HepG2 (cell line): Measurements from ENCODE around the gene KCNG4. TPM values are rescaled to one million over a fixed set of nuclear protein-coding genes. Genes with fewer than 3 reads are reported as not detected.
A peak's percentile ranks its signal among the peaks of the same experiment; 100 is the strongest.

Experiments
- ARID2 ChIP-seq: sonication (generic); formaldehyde crosslinking; IDR thresholded peaks from 2 replicates; pipeline ENCODE4 v1.8.1; 2022; ENCODE audit warnings: mild to moderate bottlenecking, missing genetic modification reagents, borderline replicate concordance
- CENPX ChIP-seq: sonication (generic); formaldehyde crosslinking; IDR thresholded peaks from 2 replicates; pipeline ENCODE4 v1.9.0; 2021; ENCODE audit warnings: mild to moderate bottlenecking, missing genetic modification reagents, moderate library complexity
- MAFK ChIP-seq, 2 experiments: IDR thresholded peaks in 1 of 2; conservative IDR thresholded peaks in 1 of 2; 2 replicates each; pipeline ENCODE4 v1.6.1; 2011; ENCODE audit warnings: improper control_type of control experiment in 2 of 2, low read length in 2 of 2
- RARG ChIP-seq: sonication (generic); formaldehyde crosslinking; IDR thresholded peaks from 2 replicates; pipeline ENCODE4 v1.4.0; 2020; ENCODE audit warnings: low read depth, mild to moderate bottlenecking, missing genetic modification reagents
- RBAK ChIP-seq: sonication (generic); formaldehyde crosslinking; IDR thresholded peaks from 2 replicates; pipeline ENCODE4 v1.5.1; 2020; ENCODE audit warnings: mild to moderate bottlenecking, missing genetic modification reagents
- SMC3 ChIP-seq: IDR thresholded peaks from 2 replicates; pipeline ENCODE4 v1.6.1; 2011; ENCODE audit warnings: low read length, improper control_type of control experiment
- THAP11 ChIP-seq: IDR thresholded peaks from 2 replicates; pipeline ENCODE4 v1.6.1; 2016; ENCODE audit warnings: missing biosample characterization, missing genetic modification reagents
- WIZ ChIP-seq: sonication (generic); formaldehyde crosslinking; IDR thresholded peaks from 2 replicates; pipeline ENCODE4 v1.5.1; 2020; ENCODE audit warnings: mild to moderate bottlenecking, missing genetic modification reagents
- YEATS2 ChIP-seq: sonication (generic); formaldehyde crosslinking; IDR thresholded peaks from 2 replicates; pipeline ENCODE4 v1.4.0; 2020; ENCODE audit warnings: missing genetic modification reagents, borderline replicate concordance
- ZKSCAN5 ChIP-seq: sonication (generic); formaldehyde crosslinking; IDR thresholded peaks from 2 replicates; pipeline ENCODE4 v1.5.1; 2020; ENCODE audit warnings: mild to moderate bottlenecking, missing genetic modification reagents
- ZNF264 ChIP-seq: sonication (generic); formaldehyde crosslinking; IDR thresholded peaks from 2 replicates; pipeline ENCODE4 v1.4.0; 2020; ENCODE audit warnings: missing genetic modification reagents
- ZNF383 ChIP-seq: sonication (generic); formaldehyde crosslinking; IDR thresholded peaks from 2 replicates; pipeline ENCODE4 v1.4.0; 2020; ENCODE audit warnings: missing genetic modification reagents, mild to moderate bottlenecking, borderline replicate concordance
- ZNF782 ChIP-seq: sonication (generic); formaldehyde crosslinking; IDR thresholded peaks from 2 replicates; pipeline ENCODE4 v1.4.0; 2020; ENCODE audit warnings: missing genetic modification reagents, mild to moderate bottlenecking, borderline replicate concordance
- ZSCAN25 ChIP-seq: sonication (generic); formaldehyde crosslinking; IDR thresholded peaks from 2 replicates; pipeline ENCODE4 v1.8.0; 2022; ENCODE audit warnings: mild to moderate bottlenecking, missing genetic modification reagents
- polyA plus RNA-seq, 8 experiments: library from polyadenylated mRNA; depleted of rRNA in 3 of 8; stranded (reverse) in 7 of 8; unstranded in 1 of 8; fragments of >200 nt; fragmentation: Illumina TruSeq in 4 of 8; extraction: Trizol in 4 of 8; gene quantifications; 2 replicates each; pipeline versions ENCODE4 v1.2.1 to v1.2.3, GENCODE V29; 2011 to 2016; ENCODE audit warnings: low read depth in 4 of 8, missing spikeins in 1 of 8, mixed read lengths in 1 of 8; ENCODE audit not compliant: insufficient read depth in 1 of 8
- total RNA-seq, 5 experiments: library from RNA; depleted of rRNA; stranded (reverse); fragments of >200 nt; fragmentation: Illumina TruSeq; extraction: Trizol; gene quantifications; 2 replicates each; pipeline ENCODE4 v1.2.3, GENCODE V29; 2016; ENCODE audit warnings: low read depth in 1 of 5
- TF ChIP-seq, protein P1 (sequence below): sonication (generic); formaldehyde crosslinking; IDR thresholded peaks from 2 replicates; pipeline ENCODE4 v1.4.0; 2020; ENCODE audit warnings: missing genetic modification reagents
- TF ChIP-seq, protein P2 (sequence below): sonication (generic); formaldehyde crosslinking; IDR thresholded peaks from 2 replicates; pipeline ENCODE4 v1.9.0; 2021; ENCODE audit warnings: missing genetic modification reagents, borderline replicate concordance
- TF ChIP-seq, protein P3 (sequence below): sonication (generic); formaldehyde crosslinking; conservative IDR thresholded peaks from 2 replicates; pipeline ENCODE4 v1.5.0; 2020; ENCODE audit warnings: missing genetic modification reagents

The KCNG4 gene
- total and polyA plus RNA-seq, 2 of the 13 experiments (the other 11 are each of a cell fraction or from before 2014, with no cell fraction given): not detected

DNA sequence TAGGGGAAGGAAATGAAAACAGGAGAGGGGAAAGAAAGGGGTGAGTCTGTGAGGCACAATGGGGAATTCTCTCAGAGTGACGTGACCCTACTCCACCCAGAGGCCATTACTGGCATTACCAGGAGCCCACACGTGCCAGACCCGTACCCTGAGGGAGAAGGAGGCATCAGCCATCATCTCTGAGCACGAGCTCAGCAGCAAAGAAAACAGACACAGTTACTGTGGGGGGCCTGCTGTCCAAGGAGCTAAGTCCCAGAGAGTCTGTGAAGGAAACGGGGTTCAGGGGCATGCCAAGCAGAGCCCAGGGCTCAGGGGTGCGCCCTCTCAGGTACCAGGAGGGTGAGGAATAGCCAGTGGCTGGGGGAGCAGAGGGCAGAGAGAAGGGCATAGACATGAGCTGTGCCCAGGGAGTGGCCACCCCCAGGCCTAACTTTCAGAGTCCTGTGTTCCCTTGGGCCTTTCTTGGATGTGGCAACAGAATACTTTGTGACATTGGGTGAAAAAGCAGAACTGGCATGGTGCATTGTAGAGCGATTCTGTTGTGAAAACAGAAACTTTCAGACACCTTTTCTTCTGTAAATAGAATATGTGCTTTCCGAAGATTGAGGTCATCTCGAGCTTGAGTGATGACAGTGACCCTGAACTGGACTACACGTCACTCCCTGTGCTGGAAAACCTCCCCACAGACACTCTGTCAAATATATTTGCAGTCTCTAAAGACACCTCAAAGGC is 64.3 kb downstream of the KCNG4 start (continued):
- TF ChIP-seq, protein P1, sequence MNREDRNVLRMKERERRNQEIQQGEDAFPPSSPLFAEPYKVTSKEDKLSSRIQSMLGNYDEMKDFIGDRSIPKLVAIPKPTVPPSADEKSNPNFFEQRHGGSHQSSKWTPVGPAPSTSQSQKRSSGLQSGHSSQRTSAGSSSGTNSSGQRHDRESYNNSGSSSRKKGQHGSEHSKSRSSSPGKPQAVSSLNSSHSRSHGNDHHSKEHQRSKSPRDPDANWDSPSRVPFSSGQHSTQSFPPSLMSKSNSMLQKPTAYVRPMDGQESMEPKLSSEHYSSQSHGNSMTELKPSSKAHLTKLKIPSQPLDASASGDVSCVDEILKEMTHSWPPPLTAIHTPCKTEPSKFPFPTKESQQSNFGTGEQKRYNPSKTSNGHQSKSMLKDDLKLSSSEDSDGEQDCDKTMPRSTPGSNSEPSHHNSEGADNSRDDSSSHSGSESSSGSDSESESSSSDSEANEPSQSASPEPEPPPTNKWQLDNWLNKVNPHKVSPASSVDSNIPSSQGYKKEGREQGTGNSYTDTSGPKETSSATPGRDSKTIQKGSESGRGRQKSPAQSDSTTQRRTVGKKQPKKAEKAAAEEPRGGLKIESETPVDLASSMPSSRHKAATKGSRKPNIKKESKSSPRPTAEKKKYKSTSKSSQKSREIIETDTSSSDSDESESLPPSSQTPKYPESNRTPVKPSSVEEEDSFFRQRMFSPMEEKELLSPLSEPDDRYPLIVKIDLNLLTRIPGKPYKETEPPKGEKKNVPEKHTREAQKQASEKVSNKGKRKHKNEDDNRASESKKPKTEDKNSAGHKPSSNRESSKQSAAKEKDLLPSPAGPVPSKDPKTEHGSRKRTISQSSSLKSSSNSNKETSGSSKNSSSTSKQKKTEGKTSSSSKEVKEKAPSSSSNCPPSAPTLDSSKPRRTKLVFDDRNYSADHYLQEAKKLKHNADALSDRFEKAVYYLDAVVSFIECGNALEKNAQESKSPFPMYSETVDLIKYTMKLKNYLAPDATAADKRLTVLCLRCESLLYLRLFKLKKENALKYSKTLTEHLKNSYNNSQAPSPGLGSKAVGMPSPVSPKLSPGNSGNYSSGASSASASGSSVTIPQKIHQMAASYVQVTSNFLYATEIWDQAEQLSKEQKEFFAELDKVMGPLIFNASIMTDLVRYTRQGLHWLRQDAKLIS (CRISPR knock-in tag): no peak
- TF ChIP-seq ARID2 (CRISPR knock-in tag): no peak
- peak; percentile 42; the same call in 1 of the 2 replicates for TF ChIP-seq ZSCAN25 (CRISPR knock-in tag)
- no peak for TF ChIP-seq MAFK (conservative IDR thresholded peaks at IDR 0.05 in 1 of 2, IDR thresholded peaks at IDR 0.05 in 1 of 2; ENCODE audit: low read length in 2 of 2)
- TF ChIP-seq WIZ (CRISPR knock-in tag): no peak
- TF ChIP-seq, protein P2, sequence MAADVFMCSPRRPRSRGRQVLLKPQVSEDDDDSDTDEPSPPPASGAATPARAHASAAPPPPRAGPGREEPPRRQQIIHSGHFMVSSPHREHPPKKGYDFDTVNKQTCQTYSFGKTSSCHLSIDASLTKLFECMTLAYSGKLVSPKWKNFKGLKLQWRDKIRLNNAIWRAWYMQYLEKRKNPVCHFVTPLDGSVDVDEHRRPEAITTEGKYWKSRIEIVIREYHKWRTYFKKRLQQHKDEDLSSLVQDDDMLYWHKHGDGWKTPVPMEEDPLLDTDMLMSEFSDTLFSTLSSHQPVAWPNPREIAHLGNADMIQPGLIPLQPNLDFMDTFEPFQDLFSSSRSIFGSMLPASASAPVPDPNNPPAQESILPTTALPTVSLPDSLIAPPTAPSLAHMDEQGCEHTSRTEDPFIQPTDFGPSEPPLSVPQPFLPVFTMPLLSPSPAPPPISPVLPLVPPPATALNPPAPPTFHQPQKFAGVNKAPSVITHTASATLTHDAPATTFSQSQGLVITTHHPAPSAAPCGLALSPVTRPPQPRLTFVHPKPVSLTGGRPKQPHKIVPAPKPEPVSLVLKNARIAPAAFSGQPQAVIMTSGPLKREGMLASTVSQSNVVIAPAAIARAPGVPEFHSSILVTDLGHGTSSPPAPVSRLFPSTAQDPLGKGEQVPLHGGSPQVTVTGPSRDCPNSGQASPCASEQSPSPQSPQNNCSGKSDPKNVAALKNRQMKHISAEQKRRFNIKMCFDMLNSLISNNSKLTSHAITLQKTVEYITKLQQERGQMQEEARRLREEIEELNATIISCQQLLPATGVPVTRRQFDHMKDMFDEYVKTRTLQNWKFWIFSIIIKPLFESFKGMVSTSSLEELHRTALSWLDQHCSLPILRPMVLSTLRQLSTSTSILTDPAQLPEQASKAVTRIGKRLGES: no peak
- TF ChIP-seq ZNF264 (CRISPR knock-in tag): no peak
- TF ChIP-seq ZNF383 (CRISPR knock-in tag): no peak
- TF ChIP-seq, protein P3, sequence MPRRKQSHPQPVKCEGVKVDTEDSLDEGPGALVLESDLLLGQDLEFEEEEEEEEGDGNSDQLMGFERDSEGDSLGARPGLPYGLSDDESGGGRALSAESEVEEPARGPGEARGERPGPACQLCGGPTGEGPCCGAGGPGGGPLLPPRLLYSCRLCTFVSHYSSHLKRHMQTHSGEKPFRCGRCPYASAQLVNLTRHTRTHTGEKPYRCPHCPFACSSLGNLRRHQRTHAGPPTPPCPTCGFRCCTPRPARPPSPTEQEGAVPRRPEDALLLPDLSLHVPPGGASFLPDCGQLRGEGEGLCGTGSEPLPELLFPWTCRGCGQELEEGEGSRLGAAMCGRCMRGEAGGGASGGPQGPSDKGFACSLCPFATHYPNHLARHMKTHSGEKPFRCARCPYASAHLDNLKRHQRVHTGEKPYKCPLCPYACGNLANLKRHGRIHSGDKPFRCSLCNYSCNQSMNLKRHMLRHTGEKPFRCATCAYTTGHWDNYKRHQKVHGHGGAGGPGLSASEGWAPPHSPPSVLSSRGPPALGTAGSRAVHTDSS (CRISPR knock-in tag): no peak
- no peak for TF ChIP-seq RBAK
- TF ChIP-seq RARG: no peak
- TF ChIP-seq ZNF782: no peak
- TF ChIP-seq CENPX (CRISPR knock-in tag): no peak
- TF ChIP-seq THAP11 (CRISPR knock-in tag): peak; percentile 32; the same call in 1 of the 2 replicates
- TF ChIP-seq YEATS2 (CRISPR knock-in tag): 0 out of 2 replicates have a peak, but pooled peaks have one; percentile 7
- no peak for TF ChIP-seq ZKSCAN5 (CRISPR knock-in tag)
- TF ChIP-seq SMC3: peak; percentile 88
